Measurements from ENCODE around the gene PLA2G5.

GRCh38 chr1:20035114-20035513, 34.9 kb upstream of the PLA2G5 start:
- no peak for TF ChIP-seq POLR2AphosphoS5 (IDR thresholded peaks at IDR 0.05; ENCODE audit: low read depth, low read length)
- TF ChIP-seq TAF1 (IDR thresholded peaks at IDR 0.05; ENCODE audit: borderline replicate concordance, low read depth, low read length), result no peak

Data from GM12892 (cell line).